GM10847 (cell line): Measurements from ENCODE around the gene P2RY8.
A peak's percentile ranks its signal among the peaks of the same experiment; 100 is the strongest.

Experiments used
- POLR2A ChIP-seq: IDR thresholded peaks from 2 replicates; pipeline ENCODE4 v1.6.1; 2011; ENCODE audit not compliant: insufficient read length; ENCODE audit errors: extremely low read depth

Gene P2RY8

GRCh38 chrX:1423215-1423614 lies 113.8 kb downstream of the P2RY8 start:
- no peak for TF ChIP-seq POLR2A

GRCh38 chrX:1422135-1422465 lies 114.9 kb downstream of the P2RY8 start:
- no peak for TF ChIP-seq POLR2A

- TF ChIP-seq POLR2A: no peak
Observed at GRCh38 chrX:1421433-1422134, 115.4 kb downstream of the P2RY8 start.

- TF ChIP-seq POLR2A: no peak
Observed at GRCh38 chrX:1420371-1420770, 116.6 kb downstream of the P2RY8 start.

GRCh38 chrX:1419545-1420355 lies 117.2 kb downstream of the P2RY8 start:
- no peak for TF ChIP-seq POLR2A

- TF ChIP-seq POLR2A: peak; percentile 1
Observed at GRCh38 chrX:1418901-1419544, 118.0 kb downstream of the P2RY8 start.

GRCh38 chrX:1417921-1418771 lies 118.8 kb downstream of the P2RY8 start:
- peak; percentile 11 for TF ChIP-seq POLR2A

GRCh38 chrX:1416965-1417760 lies 119.8 kb downstream of the P2RY8 start:
- no peak for TF ChIP-seq POLR2A

- TF ChIP-seq POLR2A: no peak
Observed at GRCh38 chrX:1416327-1416784, 120.6 kb downstream of the P2RY8 start.
